ENCODE results near the gene PRND. TPM values are rescaled to one million over a fixed set of nuclear protein-coding genes. Genes with fewer than 3 reads are reported as not detected.

The PRND gene
- total and polyA plus RNA-seq, 4 donors = 0.22 to 12.1 TPM; not detected in 2

DNA sequence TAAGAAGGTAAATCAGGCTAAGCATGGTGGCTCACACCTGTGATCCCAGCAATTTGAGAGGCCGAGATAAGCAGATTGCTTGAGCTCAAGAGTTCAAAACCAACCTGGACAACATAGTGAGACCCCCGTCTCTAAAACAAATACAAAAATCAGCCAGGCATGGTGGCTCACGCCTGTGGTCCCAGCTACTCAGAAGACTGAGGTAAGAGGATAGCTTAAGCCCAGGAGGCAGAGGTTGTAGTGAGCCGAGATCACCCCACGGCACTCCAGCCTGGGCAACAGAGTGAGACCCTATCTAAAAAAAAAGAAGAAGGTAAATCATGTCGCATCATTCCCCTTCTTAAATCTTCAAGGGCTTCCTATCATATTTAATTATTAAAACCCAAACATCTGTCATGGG is 39.0 kb upstream of the PRND start:
- Histone ChIP-seq H3K9ac (ENCODE audit: insufficient read depth in 1 of 2, low read length in 2 of 2) (no peak overlapping the region), H3K27ac (ENCODE audit: low read depth in 1 of 2, low read length in 1 of 2) (no peak overlapping the region), H3K27me3 (ENCODE audit: control insufficient read depth in 3 of 3, insufficient read depth in 3 of 3, low read length in 2 of 3) (peaks cover 0 to 5% (median 0%) of the 10 kb centered on the region in 3 donors), H3K4me3 (no peak overlapping the region), H3K36me3 (ENCODE audit: control insufficient read depth in 4 of 4, insufficient read depth in 4 of 4, low read length in 4 of 4) (no peaks in the 10 kb centered on the region), H3K4me1 (ENCODE audit: control insufficient read depth in 5 of 5, insufficient read depth in 5 of 5, low read length in 5 of 5) (peaks cover 0 to 11% (median 3%) of the 10 kb centered on the region in 5 donors), H3K9me3 (ENCODE audit: control insufficient read depth in 4 of 4, insufficient read depth in 3 of 4, low read length in 3 of 4) (no peaks in the 10 kb centered on the region)
- DNase-seq (no peak), ATAC-seq (ENCODE audit: insufficient read depth, low FRiP score) (no peak)
- TF ChIP-seq CTCF (IDR thresholded peaks at IDR 0.05; ENCODE audit: control extremely low read depth, extremely low read depth) = no peak
- 96% methylated on average over 6 of the region's 6 CpGs for WGBS, 2 donors

DNA sequence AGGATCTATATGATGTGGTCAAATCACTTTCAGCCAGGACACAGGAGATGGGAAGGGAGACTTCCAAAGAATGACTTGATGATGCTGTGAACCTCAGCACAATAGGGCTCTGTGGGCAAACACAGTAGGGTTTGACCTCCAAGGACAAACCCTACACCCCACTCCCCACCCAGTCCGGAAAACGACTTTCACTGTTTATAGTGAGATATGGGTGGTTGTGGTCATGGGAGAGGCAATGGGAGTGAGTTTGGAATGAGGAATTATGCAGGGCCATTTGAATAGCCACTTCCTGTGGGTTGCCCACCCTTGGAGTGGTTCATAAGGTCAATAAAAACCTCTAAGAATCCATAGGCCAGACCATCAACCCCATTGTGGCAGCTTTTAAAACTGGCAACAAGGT is 38.4 kb upstream of the PRND start:
- no peak overlapping the region for H3K27ac ChIP-seq (ENCODE audit: low read depth in 1 of 2, low read length in 1 of 2)
- H3K36me3 ChIP-seq (ENCODE audit: control insufficient read depth in 4 of 4, insufficient read depth in 4 of 4, low read length in 4 of 4) = no peaks in the 10 kb centered on the region
- DNase-seq = no peak
- no peak overlapping the region for H3K9ac ChIP-seq (ENCODE audit: insufficient read depth in 1 of 2, low read length in 2 of 2)
- no peak for ATAC-seq (ENCODE audit: insufficient read depth, low FRiP score)
- no peak for TF ChIP-seq CTCF (IDR thresholded peaks at IDR 0.05; ENCODE audit: control extremely low read depth, extremely low read depth)
- no peak overlapping the region for H3K4me3 ChIP-seq
- H3K4me1 ChIP-seq (ENCODE audit: control insufficient read depth in 5 of 5, insufficient read depth in 5 of 5, low read length in 5 of 5) = peaks cover 0 to 12% (median 3%) of the 10 kb centered on the region in 5 donors
- H3K27me3 ChIP-seq (ENCODE audit: control insufficient read depth in 3 of 3, insufficient read depth in 3 of 3, low read length in 2 of 3) = peaks cover 0 to 5% (median 0%) of the 10 kb centered on the region in 3 donors
- H3K9me3 ChIP-seq (ENCODE audit: control insufficient read depth in 4 of 4, insufficient read depth in 3 of 4, low read length in 3 of 4) = no peaks in the 10 kb centered on the region
- 78 to 81% methylated on average over 2 of the region's 2 CpGs for WGBS, 2 donors

DNA sequence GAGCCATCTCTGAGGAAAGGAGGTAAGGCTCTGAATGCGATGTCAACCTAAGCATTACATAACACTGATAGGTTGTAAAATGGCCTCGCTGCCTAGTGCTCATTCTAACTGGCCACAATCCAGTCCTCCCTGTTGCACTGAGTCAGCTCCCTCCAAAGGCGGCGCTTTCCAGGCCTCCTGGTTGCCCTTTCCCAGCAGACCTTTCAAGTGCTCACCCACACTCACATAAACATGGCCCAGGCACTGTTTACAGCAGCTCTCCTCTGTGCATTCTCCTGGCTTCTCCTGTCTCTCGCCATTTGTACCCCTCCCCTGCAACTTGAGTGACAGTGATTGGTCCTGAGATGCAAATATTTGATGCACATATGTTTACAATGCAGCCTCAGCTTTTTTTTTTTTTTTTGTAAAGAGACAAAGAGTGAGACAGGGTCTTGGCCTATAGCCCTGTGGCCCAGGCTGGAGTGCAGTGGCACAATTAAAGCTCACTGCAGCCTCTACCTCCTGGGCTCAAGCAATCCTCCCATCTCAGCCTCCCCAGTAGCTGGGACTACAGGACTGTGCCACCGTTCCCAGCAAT is 36.8 kb upstream of the PRND start:
- no peak overlapping the region for H3K9ac ChIP-seq (ENCODE audit: insufficient read depth in 1 of 2, low read length in 2 of 2)
- no peaks in the 10 kb centered on the region for H3K36me3 ChIP-seq (ENCODE audit: control insufficient read depth in 4 of 4, insufficient read depth in 4 of 4, low read length in 4 of 4)
- WGBS, 2 donors = 91 to 93% methylated on average over 6 of the region's 6 CpGs
- no peak overlapping the region for H3K27ac ChIP-seq (ENCODE audit: low read depth in 1 of 2, low read length in 1 of 2)
- no peak for DNase-seq
- no peaks in the 10 kb centered on the region for H3K9me3 ChIP-seq (ENCODE audit: control insufficient read depth in 4 of 4, insufficient read depth in 3 of 4, low read length in 3 of 4)
- peaks cover 0 to 13% (median 5%) of the 10 kb centered on the region in 5 donors for H3K4me1 ChIP-seq (ENCODE audit: control insufficient read depth in 5 of 5, insufficient read depth in 5 of 5, low read length in 5 of 5)
- H3K27me3 ChIP-seq (ENCODE audit: control insufficient read depth in 3 of 3, insufficient read depth in 3 of 3, low read length in 2 of 3) = peaks cover 0 to 5% (median 0%) of the 10 kb centered on the region in 3 donors
- TF ChIP-seq CTCF (IDR thresholded peaks at IDR 0.05; ENCODE audit: control extremely low read depth, extremely low read depth) = no peak
- H3K4me3 ChIP-seq = no peak overlapping the region
- ATAC-seq (ENCODE audit: insufficient read depth, low FRiP score) = no peak

DNA sequence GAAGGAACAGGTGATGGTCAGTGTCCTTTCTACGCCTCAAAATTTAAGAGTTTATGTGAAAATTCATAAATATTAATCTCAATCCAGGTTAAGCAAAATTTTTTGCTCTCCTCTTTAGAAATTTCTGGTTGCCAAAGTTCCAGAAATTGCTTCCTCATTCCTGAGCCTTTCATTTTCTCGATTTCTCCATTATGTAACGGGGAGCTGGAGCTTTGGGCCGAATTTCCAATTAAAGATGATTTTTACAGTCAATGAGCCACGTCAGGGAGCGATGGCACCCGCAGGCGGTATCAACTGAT is 35.8 kb upstream of the PRND start:
- ATAC-seq (ENCODE audit: insufficient read depth, low FRiP score) (no peak), DNase-seq (no peak)
- no peaks in the 10 kb centered on the region for H3K36me3 ChIP-seq (ENCODE audit: control insufficient read depth in 4 of 4, insufficient read depth in 4 of 4, low read length in 4 of 4)
- H3K9ac ChIP-seq (ENCODE audit: insufficient read depth in 1 of 2, low read length in 2 of 2) = peak overlapping the region in 1 of 2 donors; percentile 49
- H3K27ac ChIP-seq (ENCODE audit: low read depth in 1 of 2, low read length in 1 of 2) = peak overlapping the region; percentile 99
- H3K27me3 ChIP-seq (ENCODE audit: control insufficient read depth in 3 of 3, insufficient read depth in 3 of 3, low read length in 2 of 3) = peaks cover 0 to 5% (median 0%) of the 10 kb centered on the region in 3 donors
- H3K9me3 ChIP-seq (ENCODE audit: control insufficient read depth in 4 of 4, insufficient read depth in 3 of 4, low read length in 3 of 4) = no peaks in the 10 kb centered on the region
- TF ChIP-seq CTCF (IDR thresholded peaks at IDR 0.05; ENCODE audit: control extremely low read depth, extremely low read depth) = no peak
- H3K4me1 ChIP-seq (ENCODE audit: control insufficient read depth in 5 of 5, insufficient read depth in 5 of 5, low read length in 5 of 5) = peaks cover 0 to 17% (median 5%) of the 10 kb centered on the region in 5 donors
- peak overlapping the region; percentile 73 for H3K4me3 ChIP-seq
- WGBS, 2 donors = 12 to 14% methylated on average over 8 of the region's 8 CpGs
